HL-60 (cell line): ENCODE data around the gene PLXDC2.

ENCODE experiments used
- CTCF ChIP-seq: IDR thresholded peaks from one replicate; pipeline ENCODE4 v1.5.1; 2011; ENCODE audit warnings: low read length, control low read depth, inconsistent platforms; ENCODE audit not compliant: insufficient read depth
- GABPA ChIP-seq: IDR thresholded peaks from 2 replicates; pipeline ENCODE4 v1.6.1; 2012; ENCODE audit warnings: low read depth
- POLR2AphosphoS5 ChIP-seq: IDR thresholded peaks from 2 replicates; pipeline ENCODE4 v1.6.1; 2012; ENCODE audit warnings: low read depth
- REST ChIP-seq: IDR thresholded peaks from 2 replicates; pipeline ENCODE4 v1.6.1; 2012; ENCODE audit warnings: low read depth; ENCODE audit not compliant: insufficient replicate concordance

- no peak for TF ChIP-seq CTCF
- no peak for TF ChIP-seq POLR2AphosphoS5
- no peak for TF ChIP-seq REST
- no peak for TF ChIP-seq GABPA
Measured at GRCh38 chr10:20180766-20181165, 364.5 kb downstream of the PLXDC2 start.
